Adipocyte (in vitro differentiated cells): ENCODE data around the gene BMS1.

ENCODE experiments used
- DNase-seq: peaks from one replicate; pipeline ENCODE4 v3.0.0-alpha.2; 2015; ENCODE audit warnings: low read depth
- H3K27me3 ChIP-seq: replicated peaks from 2 replicates; pipeline ENCODE4 v1.7.0; 2013; ENCODE audit warnings: mild to moderate bottlenecking, low read length, moderate library complexity; ENCODE audit not compliant: control insufficient read depth, insufficient read depth
- H3K36me3 ChIP-seq: 2 replicates; pipeline ENCODE4 v1.7.0; 2013; ENCODE audit warnings: low read length, mild to moderate bottlenecking, moderate library complexity; ENCODE audit not compliant: control insufficient read depth, insufficient read depth, severe bottlenecking
- H3K4me1 ChIP-seq: 2 replicates; pipeline ENCODE4 v1.7.0; 2013; ENCODE audit warnings: mild to moderate bottlenecking, low read length, moderate library complexity; ENCODE audit not compliant: control insufficient read depth, insufficient read depth
- H3K4me3 ChIP-seq: 2 replicates; pipeline ENCODE4 v1.7.0; 2013; ENCODE audit warnings: mild to moderate bottlenecking, low read length, moderate library complexity
- H3K9ac ChIP-seq: 2 replicates; pipeline ENCODE4 v1.7.0; 2013; ENCODE audit warnings: mild to moderate bottlenecking, low read length, moderate library complexity
- H3K9me3 ChIP-seq: 2 replicates; pipeline ENCODE4 v1.7.0; 2013; ENCODE audit warnings: mild to moderate bottlenecking, low read length, moderate library complexity; ENCODE audit not compliant: control insufficient read depth

The BMS1 gene

GRCh38 chr10:42877496-42878030 lies 95.0 kb downstream of the BMS1 start:
- H3K9ac ChIP-seq: no peak overlapping the region
- H3K27me3 ChIP-seq: peaks cover 10% of the 10 kb centered on the region
- H3K4me3 ChIP-seq: no peak overlapping the region
- peaks cover 11% of the 10 kb centered on the region for H3K9me3 ChIP-seq
- H3K36me3 ChIP-seq: no peaks in the 10 kb centered on the region
- DNase-seq: no peak
- H3K4me1 ChIP-seq: peaks cover 15% of the 10 kb centered on the region

DNA sequence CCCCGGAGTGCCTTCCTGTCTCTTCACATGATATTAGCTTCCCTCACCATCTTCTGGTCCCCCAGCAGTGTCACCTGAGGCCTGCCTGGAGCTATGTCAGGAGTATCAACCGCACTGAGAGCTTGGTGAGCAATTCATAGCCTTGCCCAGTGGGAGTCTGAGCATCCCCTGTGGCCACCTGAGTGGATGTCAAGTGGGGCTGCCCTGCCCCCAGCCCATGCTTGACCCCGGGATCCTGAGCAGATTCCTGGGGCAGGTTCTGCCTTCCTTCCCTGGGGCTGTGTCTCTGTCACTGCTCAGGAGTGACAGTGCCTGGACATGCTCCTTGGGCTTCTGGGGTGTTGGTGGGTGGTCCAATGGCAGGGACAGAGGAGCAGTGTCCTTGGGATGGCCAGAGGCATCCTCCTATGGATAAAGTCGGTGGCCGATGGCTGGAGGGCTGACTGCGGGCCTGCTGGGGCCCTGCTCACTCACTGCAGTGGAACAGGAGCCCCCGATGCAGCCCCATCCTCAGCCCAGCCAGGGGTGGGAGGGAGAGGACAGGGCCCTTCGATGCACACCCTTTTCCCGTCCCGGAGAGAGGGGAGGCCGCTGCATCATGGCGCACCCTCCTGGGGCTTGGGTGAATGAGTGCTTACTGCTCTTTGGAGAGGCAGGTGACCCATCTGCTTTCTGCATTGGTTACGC lies 95.7 kb downstream of the BMS1 start:
- Histone ChIP-seq H3K4me3 (no peak overlapping the region), H3K4me1 (peaks cover 15% of the 10 kb centered on the region), H3K9me3 (peaks cover 17% of the 10 kb centered on the region), H3K36me3 (no peaks in the 10 kb centered on the region), H3K27me3 (peaks cover 10% of the 10 kb centered on the region), H3K9ac (no peak overlapping the region)
- no peak for DNase-seq

DNA sequence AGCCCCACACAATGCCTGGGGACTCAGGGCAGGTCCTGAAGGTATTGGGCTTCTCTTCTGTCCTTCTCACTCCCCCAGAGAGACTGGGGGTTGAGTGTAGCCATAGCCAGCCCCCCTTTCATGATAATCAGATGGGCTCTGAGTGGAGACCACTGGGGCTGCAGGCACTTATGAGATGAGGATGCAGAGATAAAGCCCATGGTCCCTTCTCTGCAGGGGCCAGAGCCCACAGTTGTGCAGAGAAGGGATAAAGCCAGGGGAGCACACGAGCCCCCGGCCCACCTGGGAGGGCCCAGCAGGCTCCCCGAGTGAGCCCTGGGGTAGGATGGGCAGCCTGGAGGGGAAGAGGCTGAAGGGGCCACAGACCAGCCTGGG lies 96.2 kb downstream of the BMS1 start:
- H3K36me3 ChIP-seq: no peaks in the 10 kb centered on the region
- peaks cover 17% of the 10 kb centered on the region for H3K9me3 ChIP-seq
- peaks cover 15% of the 10 kb centered on the region for H3K4me1 ChIP-seq
- H3K4me3 ChIP-seq: no peak overlapping the region
- H3K27me3 ChIP-seq: peaks cover 10% of the 10 kb centered on the region
- no peak for DNase-seq
- no peak overlapping the region for H3K9ac ChIP-seq

DNA sequence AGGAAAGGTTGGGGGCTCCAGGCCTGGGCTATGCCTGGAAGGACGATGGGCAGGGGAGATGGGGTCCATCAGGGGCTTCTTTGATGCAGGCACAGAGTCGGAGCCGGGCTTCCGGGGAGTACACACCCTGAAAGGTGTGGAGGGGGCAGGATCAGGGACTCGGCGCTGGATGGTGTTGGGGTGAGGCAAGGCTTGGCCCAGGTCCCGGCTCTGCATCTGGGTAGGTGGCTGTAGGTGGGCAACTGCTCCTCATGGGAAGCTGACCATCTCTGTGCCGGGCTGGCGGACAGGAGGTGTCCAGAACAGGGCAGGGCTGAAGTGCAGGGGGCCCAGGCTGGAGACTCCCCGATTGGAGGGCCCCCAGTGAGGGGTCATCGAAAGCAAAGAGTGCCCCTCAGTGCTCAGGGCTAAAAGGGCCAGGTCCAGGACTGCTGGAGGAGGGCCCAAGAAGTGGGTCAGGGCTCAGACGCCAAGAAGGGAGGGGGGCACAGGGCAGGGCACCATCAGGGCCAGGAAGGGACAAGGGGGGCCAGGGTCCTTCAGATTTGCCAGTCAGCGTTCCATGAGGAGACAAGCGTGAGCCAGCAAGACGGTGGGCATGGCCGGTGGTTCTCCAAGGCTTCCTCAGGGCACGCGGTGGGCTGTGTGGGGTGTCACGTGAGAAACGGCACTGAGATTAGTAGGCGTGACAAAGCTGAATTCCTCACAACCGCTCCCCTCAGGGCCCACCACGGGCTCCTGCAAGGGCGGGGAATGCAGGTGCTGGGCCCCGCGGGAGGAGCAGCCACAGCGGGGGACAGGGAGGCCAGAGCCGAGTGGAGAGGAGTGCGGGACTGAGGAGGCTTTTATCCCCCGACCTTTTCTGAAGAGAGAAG lies 97.0 kb downstream of the BMS1 start:
- Histone ChIP-seq H3K27me3 (peaks cover 10% of the 10 kb centered on the region), H3K4me1 (peaks cover 15% of the 10 kb centered on the region), H3K4me3 (no peak overlapping the region), H3K36me3 (no peaks in the 10 kb centered on the region), H3K9ac (no peak overlapping the region), H3K9me3 (peaks cover 17% of the 10 kb centered on the region)
- DNase-seq: no peak

DNA sequence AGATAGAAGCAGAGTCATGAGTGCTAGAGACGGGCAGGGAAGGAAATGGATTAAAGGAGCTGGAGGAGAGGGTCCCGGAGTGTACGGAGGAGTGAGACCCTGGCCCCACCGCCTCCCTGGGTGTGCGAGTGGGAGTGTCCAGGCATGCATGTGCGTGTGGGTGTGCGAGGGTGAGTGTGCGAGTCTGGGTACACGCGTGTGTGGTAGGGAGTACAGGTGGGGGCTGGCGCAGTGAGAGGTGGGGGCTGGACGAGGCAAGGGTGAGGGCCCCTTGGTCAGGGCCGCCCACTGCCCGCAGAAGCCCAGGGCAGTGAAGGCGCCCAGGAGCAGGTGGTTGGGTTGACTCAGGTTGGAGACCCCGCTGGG lies 97.6 kb downstream of the BMS1 start:
- Histone ChIP-seq H3K4me1 (peaks cover 10% of the 10 kb centered on the region), H3K4me3 (no peak overlapping the region), H3K9me3 (peaks cover 17% of the 10 kb centered on the region), H3K9ac (no peak overlapping the region), H3K36me3 (no peaks in the 10 kb centered on the region), H3K27me3 (peaks cover 7% of the 10 kb centered on the region)
- DNase-seq: no peak

DNA sequence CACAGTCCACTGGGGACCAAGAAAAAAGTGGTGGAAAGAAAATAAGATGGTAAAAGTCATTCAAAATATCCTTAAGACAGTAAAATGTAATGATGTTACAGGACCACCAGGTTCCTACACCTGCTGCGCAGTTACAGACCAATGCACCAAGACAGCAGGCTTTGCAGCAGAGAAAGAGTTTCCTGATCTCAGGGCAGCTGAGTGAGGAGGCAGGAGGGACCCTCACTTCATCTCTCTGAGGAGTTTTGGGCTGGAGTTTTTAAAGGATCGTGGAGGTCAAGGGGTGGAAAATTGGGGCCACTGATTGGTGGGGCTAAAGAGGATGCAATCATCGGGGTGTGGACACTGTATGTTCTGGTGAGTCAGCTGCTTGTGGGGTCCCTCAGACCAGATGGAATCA lies 100.0 kb downstream of the BMS1 start:
- no peak for DNase-seq
- Histone ChIP-seq H3K9me3 (peaks cover 17% of the 10 kb centered on the region), H3K36me3 (no peaks in the 10 kb centered on the region), H3K27me3 (peaks cover 3% of the 10 kb centered on the region), H3K4me1 (no peaks in the 10 kb centered on the region), H3K9ac (no peak overlapping the region), H3K4me3 (no peak overlapping the region)
